HG03521 (cell line): ENCODE measurements around the gene OSGEPL1.
"Not testable (repeated sequence)": the region's sequence is repeated elsewhere in the genome, so short reads cannot be mapped to it uniquely, and the experiment has no call there.

Experiments
- ATAC-seq: cut with Tn5 transposase; IDR thresholded peaks from one replicate; pipeline ENCODE4 v1.9.1; 2021; ENCODE audit warnings: mild to moderate bottlenecking, moderate library complexity; ENCODE audit not compliant: unreplicated experiment

The OSGEPL1 gene

DNA sequence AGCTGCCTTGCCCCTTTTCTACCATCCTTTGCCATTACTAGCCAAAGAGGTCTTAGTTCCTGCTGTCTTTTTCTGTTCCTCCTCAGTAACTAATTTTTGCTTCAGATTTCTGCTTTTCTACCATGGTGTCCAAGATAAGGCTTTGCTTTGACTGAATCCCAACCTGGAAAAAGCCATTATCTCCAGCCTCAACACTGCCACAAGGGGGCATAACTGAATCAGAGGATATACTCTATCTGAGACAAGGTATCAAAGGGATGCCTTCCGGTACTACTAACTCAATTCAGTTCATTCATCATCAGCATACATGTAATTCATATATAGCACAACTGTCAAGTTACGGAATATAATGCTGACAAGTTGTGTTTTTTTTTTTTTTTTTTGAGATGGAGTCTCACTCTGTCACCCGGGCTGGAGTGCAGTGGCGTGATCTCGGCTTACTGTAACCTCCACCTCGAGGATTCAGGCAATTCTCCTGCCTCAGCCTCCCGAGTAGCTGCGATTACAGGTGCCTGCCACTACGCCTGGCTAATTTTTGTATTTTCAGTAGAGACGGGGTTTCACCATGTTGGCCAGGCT lies 11.4 kb downstream of the OSGEPL1 start:
- no peak for ATAC-seq

DNA sequence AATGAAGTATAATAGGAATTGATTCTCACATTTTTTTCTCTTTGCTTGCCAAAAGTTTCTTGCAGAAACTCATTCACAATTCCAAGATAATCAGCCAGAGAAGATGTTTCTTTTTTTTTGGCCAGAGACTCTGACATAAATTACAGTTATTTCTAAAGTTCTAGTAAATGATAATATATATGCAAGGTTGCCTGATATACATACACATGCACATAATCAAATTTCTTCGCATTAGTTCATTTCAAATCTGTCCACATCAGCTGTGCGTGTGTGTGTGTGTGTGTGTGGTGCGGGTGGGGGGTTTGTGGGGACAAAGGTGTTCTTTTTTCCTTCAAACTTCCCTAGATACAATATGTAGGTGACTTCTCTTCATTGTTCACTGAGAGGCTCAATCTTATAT lies 33.2 kb downstream of the OSGEPL1 start:
- no peak for ATAC-seq

DNA sequence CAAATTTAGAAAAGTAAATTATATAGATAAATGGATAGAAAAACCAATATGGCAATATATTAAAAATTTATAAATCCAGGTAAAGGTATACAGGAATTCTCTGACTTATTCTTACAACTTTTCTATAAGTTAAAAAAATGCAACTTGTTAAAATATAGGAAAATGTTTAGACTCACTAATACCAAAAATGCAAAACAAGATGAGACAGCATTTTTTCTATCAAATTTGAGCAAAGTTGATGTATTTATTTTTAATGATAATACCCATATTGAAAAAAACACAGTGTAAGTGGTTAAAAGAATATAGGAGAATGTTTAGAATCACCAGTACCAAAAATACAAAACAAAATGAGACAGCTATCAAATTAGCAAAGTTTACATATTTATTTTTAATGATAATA lies 35.7 kb downstream of the OSGEPL1 start:
- ATAC-seq: no peak

DNA sequence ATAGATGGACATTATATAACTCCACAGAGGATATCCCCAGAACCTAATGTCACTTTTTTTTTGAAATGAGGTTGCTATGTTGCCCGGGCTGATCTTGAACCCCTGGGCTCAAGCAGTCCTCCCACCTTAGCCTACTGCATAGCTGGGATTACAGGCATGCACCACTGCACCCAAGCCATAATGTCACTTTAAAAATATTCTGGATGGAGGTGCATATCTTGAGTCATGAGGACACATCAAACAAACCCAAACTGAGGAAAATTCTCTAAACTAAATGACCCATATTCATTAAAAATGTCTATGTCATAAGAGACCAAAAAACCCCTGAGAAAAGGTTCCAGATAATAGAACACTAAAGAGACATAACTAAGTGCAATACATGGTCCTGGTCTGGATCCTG lies 36.3 kb downstream of the OSGEPL1 start:
- no peak for ATAC-seq

DNA sequence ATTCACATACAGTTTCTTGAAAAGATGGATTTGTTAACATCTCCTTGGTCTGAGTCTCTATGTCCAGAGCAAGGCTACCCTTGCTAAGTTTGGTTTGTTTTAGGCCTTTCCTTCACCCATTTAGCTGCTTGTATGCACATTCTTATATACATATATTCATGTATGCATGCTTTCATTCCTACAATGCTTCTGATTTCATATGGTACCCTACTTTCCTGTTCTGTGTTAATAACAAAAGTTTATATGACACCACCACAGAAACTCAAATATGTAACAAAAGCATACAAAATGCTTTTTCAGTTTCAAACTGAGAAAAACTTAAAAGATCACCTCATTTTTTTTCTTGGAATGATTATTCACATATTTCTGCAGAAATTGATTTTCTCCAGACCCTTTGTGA lies 39.4 kb downstream of the OSGEPL1 start:
- ATAC-seq: no peak

DNA sequence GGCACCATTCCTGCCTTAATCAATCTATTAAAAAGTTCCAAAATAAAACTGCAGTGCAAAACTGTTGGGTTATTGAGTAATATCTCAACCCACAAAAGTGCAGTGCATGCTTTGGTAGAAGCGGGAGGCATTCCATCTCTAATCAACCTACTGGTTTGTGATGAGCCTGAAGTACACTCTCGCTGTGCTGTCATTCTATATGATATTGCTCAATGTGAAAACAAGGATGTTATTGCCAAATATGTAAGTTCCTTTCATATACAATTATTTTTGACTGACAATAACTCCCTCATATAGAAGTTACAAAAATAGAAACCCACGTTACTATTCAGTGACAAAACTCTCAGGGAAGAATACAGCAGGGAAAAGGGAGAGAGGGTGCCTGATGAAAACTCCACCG lies 43.0 kb downstream of the OSGEPL1 start:
- no peak for ATAC-seq

DNA sequence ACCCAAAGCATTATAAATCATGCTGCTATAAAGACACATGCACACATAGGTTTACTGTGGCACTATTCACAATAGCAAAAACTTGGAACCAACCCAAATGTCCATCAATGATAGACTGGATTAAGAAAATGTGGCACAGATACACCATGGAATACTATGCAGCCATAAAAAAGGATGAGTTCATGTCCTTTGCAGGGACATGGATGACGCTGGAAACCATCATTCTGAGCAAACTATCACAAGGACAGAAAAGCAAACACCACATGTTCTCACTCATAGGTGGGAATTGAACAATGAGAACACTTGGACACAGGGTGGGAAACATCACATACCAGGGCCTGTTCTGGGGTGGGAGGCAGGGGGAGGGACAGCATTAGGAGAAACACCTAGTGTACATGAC lies 45.0 kb downstream of the OSGEPL1 start:
- not testable (repeated sequence) for ATAC-seq

DNA sequence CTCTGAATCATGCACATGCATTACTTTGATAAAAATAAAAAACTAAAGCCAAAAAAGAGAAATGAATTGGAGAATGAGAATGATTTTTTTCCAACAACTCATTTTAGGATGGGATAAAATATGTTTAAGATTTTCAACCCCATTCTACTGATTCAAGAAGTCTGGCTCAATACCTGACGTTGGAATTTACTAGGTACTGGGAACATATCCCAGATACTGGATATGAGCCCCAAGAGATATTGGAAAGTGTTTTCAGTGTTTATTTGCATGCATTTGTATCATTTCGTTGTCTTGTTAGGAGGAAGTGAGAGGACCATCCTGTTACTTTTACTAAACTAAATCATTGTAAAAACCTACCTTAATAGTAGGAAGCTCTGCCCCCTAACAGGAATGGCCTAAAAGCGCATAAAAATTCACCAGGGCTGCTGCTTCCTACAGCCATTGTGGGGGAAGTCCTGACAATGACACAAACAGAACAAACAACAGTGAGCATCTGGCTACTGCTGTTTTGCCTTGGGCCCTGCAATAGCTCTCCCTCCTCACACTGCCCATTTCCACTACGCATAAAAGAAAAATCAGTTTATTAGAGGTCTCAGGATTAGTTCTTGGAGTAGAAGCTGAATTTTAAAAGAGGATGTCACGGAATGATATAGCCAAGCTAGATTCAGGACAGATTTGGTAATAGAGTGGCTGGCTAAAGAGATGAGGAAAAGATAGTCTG lies 52.9 kb downstream of the OSGEPL1 start:
- ATAC-seq: no peak

DNA sequence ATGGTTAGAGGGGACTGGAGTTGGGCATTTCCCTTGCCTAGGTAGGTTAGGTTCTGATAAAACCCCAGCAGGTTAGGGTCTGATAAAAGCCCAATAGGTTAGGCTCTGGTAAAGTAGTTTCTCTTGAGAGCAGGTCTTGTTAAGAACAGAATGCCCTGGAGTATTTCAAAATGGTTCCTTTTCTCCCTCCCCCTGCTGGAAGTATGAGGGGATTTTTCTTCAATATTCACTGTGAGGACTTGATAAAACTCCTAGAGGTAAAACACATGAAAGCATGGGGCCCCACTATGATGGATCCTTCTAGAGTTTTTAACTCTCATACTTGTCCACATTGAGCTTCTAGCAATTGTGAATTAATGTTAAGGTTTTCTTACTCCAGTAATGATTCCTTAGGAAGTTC lies 60.5 kb downstream of the OSGEPL1 start:
- ATAC-seq: no peak

DNA sequence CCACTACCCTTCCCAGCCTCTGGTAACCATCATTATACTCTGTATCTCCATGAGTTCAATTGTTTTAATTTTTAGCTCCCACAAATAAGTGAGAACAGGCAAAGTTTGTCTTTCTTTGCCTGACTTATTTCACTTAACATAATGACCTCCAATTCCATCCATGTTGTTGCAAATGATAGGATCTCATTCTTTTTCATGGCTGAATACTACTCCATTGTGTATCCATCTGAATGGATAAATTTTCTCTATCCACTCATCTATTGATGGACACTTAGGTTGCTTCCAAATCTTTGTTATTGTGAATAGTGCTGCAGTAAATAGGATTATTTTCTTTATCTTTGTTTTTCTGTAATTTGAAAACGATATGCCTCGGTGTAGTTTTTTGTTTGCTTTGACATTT lies 61.9 kb downstream of the OSGEPL1 start:
- ATAC-seq: no peak

DNA sequence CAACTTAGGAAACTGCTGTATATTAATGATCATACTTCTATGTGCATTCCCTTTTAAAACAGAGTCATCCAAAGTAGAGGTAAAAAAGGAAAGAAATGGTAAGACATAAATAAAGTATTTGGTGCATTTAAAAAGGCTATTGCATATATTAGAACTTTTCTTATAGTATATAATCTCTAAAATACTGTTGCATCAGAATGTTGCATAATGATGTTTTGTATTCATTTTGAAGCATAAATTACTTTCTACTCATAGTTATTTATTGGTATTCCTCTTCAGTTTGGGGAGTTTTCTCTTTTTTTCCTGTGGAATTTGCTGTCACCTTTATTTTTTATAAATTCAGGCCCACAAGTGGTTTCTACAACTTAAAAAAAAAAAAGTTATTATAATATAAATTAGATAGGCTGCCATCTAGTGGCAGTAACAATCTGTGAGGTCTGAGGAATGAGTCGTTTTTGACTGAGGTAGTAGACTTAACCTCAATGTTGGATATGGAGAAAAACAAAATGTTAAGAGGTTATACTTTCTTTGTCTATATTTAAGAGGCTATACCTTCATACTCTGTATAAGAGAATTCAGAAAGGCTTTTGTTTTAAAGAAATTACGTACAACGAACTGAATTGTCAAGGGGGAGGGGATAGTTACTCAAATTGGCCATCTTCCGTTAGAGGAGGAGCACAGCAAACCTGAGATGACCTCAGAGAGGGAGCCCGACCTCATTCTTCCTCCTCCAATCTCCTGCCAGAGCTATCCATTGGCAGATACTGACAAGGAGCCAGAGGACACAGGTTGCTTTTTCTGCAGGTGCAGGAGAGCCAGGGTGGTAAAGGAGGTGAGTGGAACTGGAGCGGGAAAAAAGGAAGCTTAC lies 64.3 kb downstream of the OSGEPL1 start:
- ATAC-seq: no peak
